GM12864 (cell line): Measurements from ENCODE around the gene SMAD5.

Experiments
- DNase-seq: peaks from one replicate; pipeline ENCODE4 v3.0.0-alpha.2; 2011; ENCODE audit warnings: low read depth
- H3K4me3 ChIP-seq: 2 replicates; pipeline ENCODE4 v1.5.1; 2011; ENCODE audit warnings: mild to moderate bottlenecking, low read depth, low read length, control low read depth
- CTCF ChIP-seq: IDR thresholded peaks from 2 replicates; pipeline ENCODE4 v1.5.1; 2011; ENCODE audit warnings: low read depth, mild to moderate bottlenecking, moderate library complexity, low read length, control low read depth, inconsistent platforms; ENCODE audit errors: missing control alignments

SMAD5 gene

GRCh38 chr5:136114414-136115125 is 18.1 kb upstream of the SMAD5 start:
- TF ChIP-seq CTCF = no peak
- H3K4me3 ChIP-seq = no peak overlapping the region
- DNase-seq = no peak

GRCh38 chr5:136115183-136115865 is 17.3 kb upstream of the SMAD5 start:
- DNase-seq = no peak
- no peak for TF ChIP-seq CTCF
- no peak overlapping the region for H3K4me3 ChIP-seq

- H3K4me3 ChIP-seq = no peak overlapping the region
- TF ChIP-seq CTCF = no peak
- no peak for DNase-seq
Observed at GRCh38 chr5:136120529-136120928, 12.1 kb upstream of the SMAD5 start.

- no peak for TF ChIP-seq CTCF
- no peak overlapping the region for H3K4me3 ChIP-seq
- no peak for DNase-seq
Observed at GRCh38 chr5:136123236-136123768, 9.3 kb upstream of the SMAD5 start.

DNA sequence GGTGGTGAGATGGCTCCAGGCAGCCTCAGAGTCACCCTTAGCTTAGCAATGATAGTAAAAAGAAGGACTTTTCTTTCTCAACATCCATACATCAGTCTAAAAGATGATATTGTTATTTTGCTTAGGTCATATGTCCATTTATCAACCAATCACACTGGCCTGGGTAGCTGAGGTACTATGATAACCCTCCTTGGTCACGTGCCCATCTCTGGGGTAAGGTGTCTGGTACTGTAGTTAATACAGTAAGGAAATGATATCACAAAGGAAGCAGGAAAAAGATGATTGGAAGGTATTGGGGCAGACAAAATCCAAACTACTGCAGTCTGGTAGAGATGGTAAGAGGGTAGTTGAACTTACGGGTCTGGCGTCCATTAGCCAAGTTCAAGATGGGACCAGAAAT is 5.1 kb upstream of the SMAD5 start:
- TF ChIP-seq CTCF = no peak

GRCh38 chr5:136128481-136128880 is 4.2 kb upstream of the SMAD5 start:
- TF ChIP-seq CTCF = no peak
- DNase-seq = no peak
- no peak overlapping the region for H3K4me3 ChIP-seq

More for the DNA sequence above, 5.1 kb upstream of the SMAD5 start:
- no peak overlapping the region for H3K4me3 ChIP-seq
- no peak for DNase-seq
